ENCODE data around the gene DUSP1. TPM values are rescaled to one million over a fixed set of nuclear protein-coding genes. Genes with fewer than 3 reads are reported as not detected.

DUSP1 gene
- total RNA-seq, 2 experiments from 2014 or later, result 5.3 to 7.0 TPM

DNA sequence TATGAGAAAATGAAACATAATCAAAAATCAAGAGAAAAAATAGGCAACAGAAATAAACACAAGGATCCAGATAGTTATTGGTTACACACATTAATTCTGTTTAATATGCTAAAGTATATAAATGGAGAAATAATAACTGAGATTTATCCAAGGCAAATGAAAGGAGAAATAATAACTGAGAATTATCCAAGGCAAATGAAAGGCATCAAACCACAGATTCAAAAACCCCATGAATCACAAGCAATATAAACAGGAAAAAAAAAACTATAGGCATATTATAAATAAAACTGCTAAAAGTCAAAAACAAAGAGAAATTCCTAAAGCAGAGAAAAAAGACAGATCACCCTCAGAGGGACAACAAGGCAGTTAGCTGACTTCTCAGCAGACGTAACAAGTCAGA is 10.9 kb downstream of the DUSP1 start:
- H3K4me3 ChIP-seq (ENCODE audit: low read depth, low read length, poor library complexity, severe bottlenecking), result no peak overlapping the region
- no peak overlapping the region for H3K27ac ChIP-seq (ENCODE audit: low read depth, low read length, poor library complexity, severe bottlenecking)
- H3K79me2 ChIP-seq (ENCODE audit: insufficient read depth, low read depth, low read length), result no peaks in the 10 kb centered on the region
- H3K9me3 ChIP-seq (ENCODE audit: low read length), result no peaks in the 10 kb centered on the region
- H2AFZ ChIP-seq (ENCODE audit: low read length), result no peak overlapping the region
- peaks cover 8% of the 10 kb centered on the region for H3K4me1 ChIP-seq (ENCODE audit: insufficient read depth, low read length, poor library complexity, severe bottlenecking)
- DNase-seq (ENCODE audit: low spot score), result no peak
- no TSS peak for BruUV-seq (replicated peaks)
- no peaks in the 10 kb centered on the region for H3K9me2 ChIP-seq (ENCODE audit: insufficient read depth, low read length)
- ChIA-PET POLR2A (no interaction called here), CTCF (ENCODE audit: unreplicated experiment) (no interaction called here)
- H4K20me1 ChIP-seq (ENCODE audit: insufficient read depth, low read length), result no peaks in the 10 kb centered on the region
- H3K36me3 ChIP-seq (ENCODE audit: insufficient read depth, low read length), result no peaks in the 10 kb centered on the region
- intact Hi-C loops (cut with micrococcal nuclease; ENCODE audit: unreplicated experiment), result no loop called here
- H3K4me2 ChIP-seq (ENCODE audit: low read length), result no peak overlapping the region
- TF ChIP-seq, protein P1, sequence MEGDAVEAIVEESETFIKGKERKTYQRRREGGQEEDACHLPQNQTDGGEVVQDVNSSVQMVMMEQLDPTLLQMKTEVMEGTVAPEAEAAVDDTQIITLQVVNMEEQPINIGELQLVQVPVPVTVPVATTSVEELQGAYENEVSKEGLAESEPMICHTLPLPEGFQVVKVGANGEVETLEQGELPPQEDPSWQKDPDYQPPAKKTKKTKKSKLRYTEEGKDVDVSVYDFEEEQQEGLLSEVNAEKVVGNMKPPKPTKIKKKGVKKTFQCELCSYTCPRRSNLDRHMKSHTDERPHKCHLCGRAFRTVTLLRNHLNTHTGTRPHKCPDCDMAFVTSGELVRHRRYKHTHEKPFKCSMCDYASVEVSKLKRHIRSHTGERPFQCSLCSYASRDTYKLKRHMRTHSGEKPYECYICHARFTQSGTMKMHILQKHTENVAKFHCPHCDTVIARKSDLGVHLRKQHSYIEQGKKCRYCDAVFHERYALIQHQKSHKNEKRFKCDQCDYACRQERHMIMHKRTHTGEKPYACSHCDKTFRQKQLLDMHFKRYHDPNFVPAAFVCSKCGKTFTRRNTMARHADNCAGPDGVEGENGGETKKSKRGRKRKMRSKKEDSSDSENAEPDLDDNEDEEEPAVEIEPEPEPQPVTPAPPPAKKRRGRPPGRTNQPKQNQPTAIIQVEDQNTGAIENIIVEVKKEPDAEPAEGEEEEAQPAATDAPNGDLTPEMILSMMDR (conservative IDR thresholded peaks at IDR 0.05; ENCODE audit: low read length), result no peak
- no peak for TF ChIP-seq EZH2phosphoT487 (IDR thresholded peaks at IDR 0.05; ENCODE audit: borderline replicate concordance, low read depth, low read length)

DNA sequence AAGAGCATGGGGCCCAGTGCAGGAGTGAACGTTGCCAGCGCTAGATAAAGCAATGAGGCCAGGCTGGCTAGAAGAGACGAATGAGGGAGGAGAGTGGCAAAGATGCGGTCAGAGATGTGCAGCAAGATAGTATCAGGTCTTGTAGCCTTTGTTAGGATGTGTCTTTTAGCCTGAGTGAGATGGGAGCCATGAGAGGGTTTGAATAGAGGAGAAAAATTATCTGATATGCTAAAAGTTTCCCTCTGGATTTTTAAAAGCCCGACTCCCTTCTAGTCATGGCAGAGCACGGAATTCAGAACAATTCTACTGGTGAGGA is 12.2 kb downstream of the DUSP1 start:
- Histone ChIP-seq H3K4me1 (ENCODE audit: insufficient read depth, low read length, poor library complexity, severe bottlenecking) (no peaks in the 10 kb centered on the region), H3K4me2 (ENCODE audit: low read length) (no peak overlapping the region), H2AFZ (ENCODE audit: low read length) (no peak overlapping the region), H3K4me3 (ENCODE audit: low read depth, low read length, poor library complexity, severe bottlenecking) (no peak overlapping the region), H3K79me2 (ENCODE audit: insufficient read depth, low read depth, low read length) (no peaks in the 10 kb centered on the region), H3K9me2 (ENCODE audit: insufficient read depth, low read length) (no peaks in the 10 kb centered on the region), H3K27ac (ENCODE audit: low read depth, low read length, poor library complexity, severe bottlenecking) (no peak overlapping the region), H3K36me3 (ENCODE audit: insufficient read depth, low read length) (no peaks in the 10 kb centered on the region), H4K20me1 (ENCODE audit: insufficient read depth, low read length) (no peaks in the 10 kb centered on the region), H3K9me3 (ENCODE audit: low read length) (no peaks in the 10 kb centered on the region)
- no TSS peak for BruUV-seq (replicated peaks)
- POLR2A ChIA-PET, result no interaction called here
- CTCF ChIA-PET (ENCODE audit: unreplicated experiment), result no interaction called here
- TF ChIP-seq EZH2phosphoT487 (IDR thresholded peaks at IDR 0.05; ENCODE audit: borderline replicate concordance, low read depth, low read length), result no peak
- TF ChIP-seq, protein P1 (conservative IDR thresholded peaks at IDR 0.05; ENCODE audit: low read length), result no peak
- intact Hi-C loops (cut with micrococcal nuclease; ENCODE audit: unreplicated experiment), result no loop called here
- DNase-seq (ENCODE audit: low spot score), result no peak

DNA sequence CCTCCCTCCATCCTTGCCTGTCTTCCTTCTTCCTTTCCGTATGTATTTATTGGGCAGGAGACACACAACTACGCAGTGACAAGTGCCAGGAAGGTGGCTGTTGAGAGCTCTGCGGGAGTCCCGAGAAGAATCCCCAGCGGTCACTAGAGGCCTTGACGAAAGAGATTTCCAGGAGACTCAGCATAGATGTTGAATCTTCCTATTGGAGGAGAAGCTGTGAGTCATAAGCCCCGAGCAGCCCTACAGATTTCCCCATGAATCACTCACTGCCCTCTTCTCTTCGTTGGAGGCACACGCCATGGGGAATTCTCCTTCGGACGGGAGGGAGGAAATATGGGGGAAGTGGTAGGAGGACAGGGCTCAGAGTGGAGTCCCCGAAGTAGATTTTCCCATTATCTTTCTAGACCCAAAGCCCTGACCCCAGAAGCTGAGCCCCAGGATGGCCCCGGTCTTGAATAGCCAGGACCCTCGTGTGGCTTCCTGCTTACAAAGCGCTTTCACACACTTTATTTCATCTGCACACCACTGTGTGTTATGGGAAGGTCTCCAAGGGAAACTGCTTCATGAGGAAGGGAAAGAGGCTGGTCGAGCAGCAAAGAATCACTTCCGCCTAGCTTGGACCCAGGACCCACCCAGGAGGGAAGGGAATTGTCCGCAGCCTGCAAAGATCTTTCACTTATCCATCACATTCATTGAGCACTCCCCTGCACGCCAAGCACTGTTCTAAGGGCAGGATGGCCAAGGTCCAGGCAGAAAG is 12.7 kb downstream of the DUSP1 start:
- Histone ChIP-seq H3K4me2 (ENCODE audit: low read length) (no peak overlapping the region), H3K9me2 (ENCODE audit: insufficient read depth, low read length) (no peaks in the 10 kb centered on the region), H4K20me1 (ENCODE audit: insufficient read depth, low read length) (no peaks in the 10 kb centered on the region), H3K9me3 (ENCODE audit: low read length) (no peaks in the 10 kb centered on the region), H2AFZ (ENCODE audit: low read length) (no peak overlapping the region), H3K36me3 (ENCODE audit: insufficient read depth, low read length) (no peaks in the 10 kb centered on the region), H3K4me3 (ENCODE audit: low read depth, low read length, poor library complexity, severe bottlenecking) (no peak overlapping the region), H3K27ac (ENCODE audit: low read depth, low read length, poor library complexity, severe bottlenecking) (no peak overlapping the region), H3K4me1 (ENCODE audit: insufficient read depth, low read length, poor library complexity, severe bottlenecking) (no peaks in the 10 kb centered on the region), H3K79me2 (ENCODE audit: insufficient read depth, low read depth, low read length) (no peaks in the 10 kb centered on the region)
- no peak for DNase-seq (ENCODE audit: low spot score)
- intact Hi-C loops (cut with micrococcal nuclease; ENCODE audit: unreplicated experiment), result no loop called here
- POLR2A ChIA-PET, result no interaction called here
- no TSS peak for BruUV-seq (replicated peaks)
- no peak for TF ChIP-seq EZH2phosphoT487 (IDR thresholded peaks at IDR 0.05; ENCODE audit: borderline replicate concordance, low read depth, low read length)
- TF ChIP-seq, protein P1 (conservative IDR thresholded peaks at IDR 0.05; ENCODE audit: low read length), result no peak
- CTCF ChIA-PET (ENCODE audit: unreplicated experiment), result no interaction called here
